OCI-LY3 (cell line): ENCODE results near the gene COA3.

Source experiments
- H2AFZ ChIP-seq: fragments of 200-600, 300-600 bp; shearing (Covaris generic); 2 replicates; pipeline ENCODE4 v1.6.0; 2014; ENCODE audit warnings: antibody characterized with exemption, low read depth, low read length
- H3K27ac ChIP-seq: fragments of 200-600, 300-600 bp; sonication (generic); 2 replicates; pipeline ENCODE4 v1.5.1; 2014; ENCODE audit warnings: mild to moderate bottlenecking, low read length, moderate library complexity, mixed read lengths
- H3K27me3 ChIP-seq: fragments of 200-600, 300-600 bp; sonication (generic); 2 replicates; pipeline ENCODE4 v1.6.1; 2014; ENCODE audit warnings: low read depth, low read length, mixed read lengths
- H3K36me3 ChIP-seq: fragments of 200-600, 300-600 bp; sonication (generic); replicated peaks from 2 replicates; pipeline ENCODE3; 2014; ENCODE audit warnings: low read depth, low read length, mixed read lengths
- H3K4me1 ChIP-seq: fragments of 300-600, 200-600 bp; sonication (generic); 2 replicates; pipeline ENCODE4 v1.6.1; 2014; ENCODE audit warnings: low read length, mixed read lengths
- H3K4me2 ChIP-seq: fragments of 200-600, 300-600 bp; sonication (generic); 2 replicates; pipeline ENCODE4 v1.6.1; 2014; ENCODE audit warnings: low read length, mixed read lengths
- H3K4me3 ChIP-seq: fragments of 300-600, 200-600 bp; sonication (generic); 2 replicates; pipeline ENCODE4 v1.5.1; 2014; ENCODE audit warnings: antibody characterized with exemption, mild to moderate bottlenecking, low read length, moderate library complexity
- H3K79me2 ChIP-seq: fragments of 300-600, 200-600 bp; shearing (Covaris generic); 2 replicates; pipeline ENCODE4 v1.6.1; 2014; ENCODE audit warnings: mild to moderate bottlenecking, low read length, mixed read lengths
- H3K9ac ChIP-seq: fragments of 300-600, 200-600 bp; shearing (Covaris generic); 2 replicates; pipeline ENCODE4 v1.6.0; 2014; ENCODE audit warnings: mild to moderate bottlenecking, low read length, moderate library complexity
- H3K9me3 ChIP-seq: fragments of 200-600, 300-600 bp; shearing (Covaris generic); 2 replicates; pipeline ENCODE4 v1.6.1; 2014; ENCODE audit warnings: low read length, mixed read lengths; ENCODE audit not compliant: insufficient read depth
- H4K20me1 ChIP-seq: fragments of 200-600, 300-600 bp; sonication (generic); 2 replicates; pipeline ENCODE4 v1.6.1; 2016; ENCODE audit warnings: low read length, mixed read lengths; ENCODE audit not compliant: insufficient read depth
- CTCF ChIP-seq: fragments of 200-600, 300-600 bp; sonication (generic); IDR thresholded peaks from 2 replicates; pipeline ENCODE4 v1.5.1; 2014; ENCODE audit warnings: antibody characterized with exemption, low read length, low read depth
- EZH2phosphoT487 ChIP-seq: fragments of 200-600 bp; shearing (Covaris generic); IDR thresholded peaks from 2 replicates; pipeline ENCODE4 v1.6.1; 2018; ENCODE audit warnings: antibody characterized with exemption, mixed run types, low read depth

The COA3 gene

DNA sequence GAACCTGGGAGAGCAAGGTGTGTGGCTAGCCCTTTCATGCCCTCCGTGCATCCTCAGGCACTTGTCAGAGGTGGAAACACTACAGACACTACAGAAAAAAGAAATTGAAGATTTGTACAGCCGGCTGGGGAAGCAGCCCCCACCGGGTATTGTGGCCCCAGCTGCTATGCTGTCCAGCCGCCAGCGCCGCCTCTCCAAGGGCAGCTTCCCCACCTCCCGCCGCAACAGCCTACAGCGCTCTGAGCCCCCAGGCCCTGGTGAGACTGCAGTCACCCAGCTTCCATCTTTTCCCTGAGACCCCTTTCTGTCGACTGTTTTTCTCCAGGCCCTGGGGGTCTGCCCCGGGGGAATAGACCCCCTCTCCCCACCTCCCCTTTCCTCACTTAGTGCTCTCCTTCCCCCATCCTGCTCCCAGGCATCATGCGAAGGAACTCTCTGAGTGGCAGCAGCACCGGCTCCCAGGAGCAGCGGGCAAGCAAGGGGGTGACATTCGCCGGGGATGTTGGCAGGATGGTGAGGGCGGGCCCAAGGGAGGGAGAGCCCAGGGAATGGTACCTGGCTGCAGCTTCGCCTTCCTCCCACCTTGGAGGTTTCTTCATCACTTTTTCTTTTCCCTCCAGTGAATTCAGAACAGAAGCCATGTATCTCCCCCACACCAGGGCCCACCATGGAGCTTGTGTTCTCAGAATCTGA lies 2.3 kb downstream of the COA3 start:
- no peaks in the 10 kb centered on the region for H3K36me3 ChIP-seq
- TF ChIP-seq CTCF: no peak
- TF ChIP-seq EZH2phosphoT487: no peak
- H3K27me3 ChIP-seq: no peaks in the 10 kb centered on the region
- H2AFZ ChIP-seq: no peak overlapping the region
- H3K4me2 ChIP-seq: no peak overlapping the region
- no peaks in the 10 kb centered on the region for H3K9me3 ChIP-seq
- H3K4me1 ChIP-seq: peaks cover 6% of the 10 kb centered on the region
- no peak overlapping the region for H3K9ac ChIP-seq
- no peaks in the 10 kb centered on the region for H4K20me1 ChIP-seq
- no peak overlapping the region for H3K27ac ChIP-seq
- H3K79me2 ChIP-seq: no peaks in the 10 kb centered on the region
- H3K4me3 ChIP-seq: no peak overlapping the region

DNA sequence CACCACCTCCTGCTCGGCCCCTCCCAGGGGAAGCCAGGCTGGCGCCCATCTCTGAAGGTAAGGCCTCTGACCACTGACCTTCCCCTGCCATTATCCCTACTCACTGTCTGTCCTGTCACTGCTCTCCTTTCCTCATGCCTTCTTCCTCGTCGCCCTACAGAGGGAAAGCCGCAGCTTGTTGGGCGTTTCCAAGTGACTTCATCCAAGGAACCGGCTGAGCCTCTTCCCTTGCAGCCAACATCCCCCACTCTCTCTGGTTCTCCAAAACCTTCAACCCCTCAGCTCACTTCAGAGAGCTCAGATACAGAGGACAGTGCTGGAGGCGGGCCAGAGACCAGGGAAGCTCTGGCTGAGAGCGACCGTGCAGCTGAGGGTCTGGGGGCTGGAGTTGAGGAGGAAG lies 3.0 kb downstream of the COA3 start:
- Histone ChIP-seq H3K4me1 (peaks cover 6% of the 10 kb centered on the region), H4K20me1 (no peaks in the 10 kb centered on the region), H3K27ac (no peak overlapping the region), H2AFZ (no peak overlapping the region), H3K9ac (no peak overlapping the region), H3K79me2 (no peaks in the 10 kb centered on the region), H3K27me3 (no peaks in the 10 kb centered on the region), H3K4me3 (no peak overlapping the region), H3K36me3 (no peaks in the 10 kb centered on the region), H3K4me2 (no peak overlapping the region), H3K9me3 (no peaks in the 10 kb centered on the region)
- TF ChIP-seq EZH2phosphoT487: no peak
- TF ChIP-seq CTCF: no peak

DNA sequence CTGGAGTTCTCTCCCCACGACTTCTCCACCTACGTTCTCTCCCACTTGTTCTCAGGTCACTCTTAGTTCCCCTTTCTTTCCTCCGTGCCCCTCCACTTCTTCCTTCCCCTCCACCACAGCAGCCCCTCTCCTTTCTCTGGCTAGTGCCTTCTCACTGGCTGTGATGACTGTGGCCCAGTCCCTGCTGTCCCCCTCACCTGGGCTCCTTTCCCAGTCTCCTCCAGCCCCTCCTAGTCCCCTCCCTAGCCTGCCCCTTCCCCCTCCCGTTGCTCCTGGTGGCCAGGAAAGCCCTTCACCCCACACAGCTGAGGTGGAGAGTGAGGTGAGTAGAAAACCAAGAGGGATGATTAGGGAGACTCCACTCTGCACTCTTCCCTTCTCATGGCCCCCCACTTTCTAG lies 3.4 kb downstream of the COA3 start:
- Histone ChIP-seq H3K9ac (no peak overlapping the region), H3K36me3 (no peaks in the 10 kb centered on the region), H3K27ac (no peak overlapping the region), H2AFZ (no peak overlapping the region), H3K4me2 (no peak overlapping the region), H3K4me1 (peaks cover 6% of the 10 kb centered on the region), H3K4me3 (no peak overlapping the region), H3K9me3 (no peaks in the 10 kb centered on the region), H4K20me1 (no peaks in the 10 kb centered on the region), H3K79me2 (no peaks in the 10 kb centered on the region), H3K27me3 (no peaks in the 10 kb centered on the region)
- TF ChIP-seq CTCF (no peak), EZH2phosphoT487 (no peak)

DNA sequence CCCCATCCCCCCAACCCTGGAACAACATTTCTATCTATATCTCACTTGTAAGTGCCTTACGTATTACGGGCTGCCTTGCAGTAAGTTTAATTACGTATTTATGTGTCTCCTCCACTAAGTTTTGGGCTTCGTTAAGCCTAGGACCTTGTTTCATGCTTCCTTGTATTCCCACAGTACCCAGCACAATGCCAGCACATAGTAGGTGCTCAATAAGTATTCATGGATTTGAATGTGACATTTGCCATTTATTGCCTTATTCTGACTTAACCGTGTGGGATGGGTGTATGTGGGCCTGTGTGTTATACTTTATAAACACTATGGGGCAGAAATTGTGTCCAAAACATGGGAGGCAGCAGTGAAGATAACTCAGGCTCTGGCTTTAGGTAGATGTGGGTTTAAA lies 6.0 kb downstream of the COA3 start:
- Histone ChIP-seq H2AFZ (no peak overlapping the region), H3K79me2 (no peaks in the 10 kb centered on the region), H3K4me3 (no peak overlapping the region), H3K27me3 (no peaks in the 10 kb centered on the region), H3K9ac (no peak overlapping the region), H3K9me3 (no peaks in the 10 kb centered on the region), H3K27ac (no peak overlapping the region), H3K4me1 (peaks cover 2% of the 10 kb centered on the region; the same call in 1 of the 2 replicates), H3K4me2 (no peak overlapping the region), H4K20me1 (no peaks in the 10 kb centered on the region), H3K36me3 (peaks cover 4% of the 10 kb centered on the region)
- TF ChIP-seq CTCF (no peak), EZH2phosphoT487 (no peak)
